ENCODE data around the gene ATG2A. TPM values are rescaled to one million over a fixed set of nuclear protein-coding genes. Genes with fewer than 3 reads are reported as not detected.

The ATG2A gene
- 10 to 100 TPM; 24.6 to 59.2 (median 33.3) TPM for total RNA-seq

- Histone ChIP-seq H3K27ac (peak within 1 kb of the TSS; percentile 78 to 91 (median 86)), H3K36me3 (peaks cover 9 to 25% (median 22%) of the 10 kb centered on the region in 4 donors), H3K4me1 (peaks cover 13 to 30% (median 19%) of the 10 kb centered on the region in 4 donors), H3K4me3 (peak within 1 kb of the TSS; percentile 59 to 92 (median 78)), H3K9me3 (no peaks in the 10 kb centered on the region), H3K27me3 (no peaks in the 10 kb centered on the region)
- 0% methylated on average over 17 to 32 of the region's 57 CpGs for WGBS, 2 donors
- TF ChIP-seq POLR2AphosphoS5 (IDR thresholded peaks at IDR 0.05) (peak; percentile 72 to 90), POLR2A (IDR thresholded peaks at IDR 0.05) (peak; percentile 45 to 98 (median 90)), CTCF (IDR thresholded peaks at IDR 0.05) (peak in 2 of 6 experiments; percentile 10 to 29), EP300 (IDR thresholded peaks at IDR 0.05) (no peak)
- ATAC-seq (ENCODE audit: low FRiP score in 2 of 2) (peak; percentile 98), DNase-seq (peak; percentile 99 to 100)
These were observed at the start of gene ATG2A for GRCh38 chr11:64916775-64917662. ATG2A (minus strand) TSS chr11:64917209; CDS start chr11:64917135, 74 bp downstream.

- ATAC-seq (ENCODE audit: low FRiP score in 2 of 2) = no peak
- Histone ChIP-seq H3K27ac (no peak overlapping the region), H3K27me3 (no peaks in the 10 kb centered on the region), H3K4me3 (no peak overlapping the region), H3K4me1 (peaks cover 0 to 4% (median 0%) of the 10 kb centered on the region in 4 donors), H3K9me3 (no peaks in the 10 kb centered on the region), H3K36me3 (no peaks in the 10 kb centered on the region)
- WGBS, 2 donors = 81 to 89% methylated on average over 5 of the region's 5 CpGs
- TF ChIP-seq EP300 (IDR thresholded peaks at IDR 0.05) (no peak), CTCF (IDR thresholded peaks at IDR 0.05) (no peak)
- no peak for DNase-seq
These were observed 46.1 kb upstream of the ATG2A start for GRCh38 chr11:64963072-64963631.

DNA sequence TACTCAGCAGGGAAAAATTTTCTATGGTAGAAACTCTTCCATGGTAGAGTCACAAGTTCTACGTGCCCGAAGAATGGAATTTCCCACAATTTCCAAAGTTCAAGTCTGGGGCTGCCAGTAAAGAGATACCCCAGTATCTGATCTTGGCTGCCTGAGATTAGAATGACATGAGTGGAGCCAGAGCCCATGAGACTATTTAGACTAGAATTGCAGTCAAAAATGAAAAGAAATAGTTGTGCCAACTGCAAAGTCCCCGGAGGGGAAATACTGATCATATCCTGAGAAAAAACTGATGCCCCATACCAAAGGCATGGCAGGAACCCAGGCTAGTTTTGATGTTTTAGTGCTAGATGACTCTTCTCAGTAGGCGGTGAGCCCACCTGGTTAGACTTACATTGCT is 43.7 kb upstream of the ATG2A start:
- peaks cover 0 to 4% (median 0%) of the 10 kb centered on the region in 4 donors for H3K4me1 ChIP-seq
- 60 to 65% methylated on average over 4 of the region's 4 CpGs for WGBS, 2 donors
- no peak overlapping the region for H3K27ac ChIP-seq
- ATAC-seq (ENCODE audit: low FRiP score in 2 of 2) (no peak), DNase-seq (no peak)
- H3K27me3 ChIP-seq = no peaks in the 10 kb centered on the region
- no peaks in the 10 kb centered on the region for H3K36me3 ChIP-seq
- H3K9me3 ChIP-seq = no peaks in the 10 kb centered on the region
- TF ChIP-seq POLR2A (IDR thresholded peaks at IDR 0.05) = no peak
- TF ChIP-seq POLR2AphosphoS5 (IDR thresholded peaks at IDR 0.05) = no peak
- TF ChIP-seq EP300 (IDR thresholded peaks at IDR 0.05) = no peak
- no peak for TF ChIP-seq CTCF (IDR thresholded peaks at IDR 0.05)
- H3K4me3 ChIP-seq = no peak overlapping the region

DNA sequence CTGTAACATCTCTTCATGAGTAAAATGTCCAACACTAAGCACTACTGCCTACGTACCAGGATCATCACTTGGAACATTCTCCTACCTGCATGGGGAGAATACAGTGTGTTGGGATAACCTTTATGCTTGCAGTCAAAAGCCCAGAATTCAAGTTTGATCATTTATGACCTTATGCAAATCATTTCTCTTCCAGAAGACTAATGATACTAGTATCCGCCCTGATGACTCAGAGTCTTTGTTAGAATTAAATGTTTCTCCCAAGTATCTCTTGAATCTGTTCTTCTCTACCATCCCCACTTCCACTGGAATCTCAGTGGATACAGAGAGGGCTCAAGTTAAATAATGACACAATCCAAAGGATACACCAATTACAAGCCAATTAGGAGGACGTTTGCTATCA is 42.5 kb upstream of the ATG2A start:
- peaks cover 0 to 6% (median under 1%) of the 10 kb centered on the region in 4 donors for H3K4me1 ChIP-seq
- ATAC-seq (ENCODE audit: low FRiP score in 2 of 2) = no peak
- no peak for DNase-seq

More for the DNA sequence above, 42.5 kb upstream of the ATG2A start:
- Histone ChIP-seq H3K36me3 (no peaks in the 10 kb centered on the region), H3K4me3 (no peak overlapping the region), H3K27ac (no peak overlapping the region), H3K27me3 (no peaks in the 10 kb centered on the region), H3K9me3 (no peaks in the 10 kb centered on the region)
- 76 to 77% methylated on average over 3 of the region's 3 CpGs for WGBS, 2 donors
- TF ChIP-seq POLR2A (IDR thresholded peaks at IDR 0.05) = no peak
- TF ChIP-seq CTCF (IDR thresholded peaks at IDR 0.05) = no peak
- no peak for TF ChIP-seq EP300 (IDR thresholded peaks at IDR 0.05)
- no peak for TF ChIP-seq POLR2AphosphoS5 (IDR thresholded peaks at IDR 0.05)
